ENCODE data around the gene TMEM30A. TPM values are rescaled to one million over a fixed set of nuclear protein-coding genes. Genes with fewer than 3 reads are reported as not detected.

TMEM30A gene
- total RNA-seq, 5 donors from 2014 or later (not counting 1 experiment from before 2014, with no cell fraction given) = 43.4 to 67.6 (median 55.1) TPM

GRCh38 chr6:75233092-75233615, 51.4 kb downstream of the TMEM30A start:
- DNase-seq (no peak), ATAC-seq (replicated peaks in 1 of 4) (no peak)
- Mint-ChIP-seq H3K27me3 (no peaks in the 10 kb centered on the region), H3K4me3 (no peak overlapping the region), H3K36me3 (peaks cover 13% of the 10 kb centered on the region), H3K9me3 (no peaks in the 10 kb centered on the region), H3K4me1 (no peaks in the 10 kb centered on the region), H3K27ac (no peak overlapping the region)
- Histone ChIP-seq H3K36me3 (ENCODE audit: control insufficient read depth in 2 of 2, extremely low read depth in 1 of 2, insufficient read depth in 1 of 2, low read length in 1 of 2) (peaks cover 0 to 19% of the 10 kb centered on the region in 2 donors), H3K4me3 (ENCODE audit: control insufficient read depth in 1 of 2, extremely low read depth in 1 of 2, low read length in 1 of 2) (no peak overlapping the region), H3K27ac (ENCODE audit: low read length) (no peak overlapping the region), H3K9me3 (no peaks in the 10 kb centered on the region), H3K4me1 (ENCODE audit: control insufficient read depth in 1 of 2, extremely low read depth in 1 of 2, insufficient read depth in 2 of 2, low read length in 2 of 2) (no peaks in the 10 kb centered on the region), H3K27me3 (replicated peaks in 1 of 2; ENCODE audit: control insufficient read depth in 2 of 2, extremely low read depth in 1 of 2, insufficient read depth in 2 of 2, low read length in 1 of 2) (no peaks in the 10 kb centered on the region)
- no CpG with 5 or more reads among the region's 4 CpGs for WGBS (ENCODE audit: insufficient coverage)
- POLR2A ChIA-PET = interaction anchor here in 1 of 2 donors (1.3 kb wide), 1 partner anchor 10 kb away, joined by 3 read pairs; the partner anchor contains the start of gene COX7A2
- CTCF ChIA-PET = interaction anchor here in 1 of 2 donors (0.7 kb wide), 1 partner anchor 25 kb away, joined by 3 read pairs; no protein-coding TSS in a partner anchor

- CTCF ChIA-PET = no interaction called here
Measured at GRCh38 chr6:75230484-75231325, 53.9 kb downstream of the TMEM30A start.

GRCh38 chr6:75224303-75224926, 60.2 kb downstream of the TMEM30A start:
- POLR2A ChIA-PET = no interaction called here
- 92% methylated on average over 4 of the region's 6 CpGs for WGBS (ENCODE audit: insufficient coverage)
- H3K36me3 Mint-ChIP-seq = no peaks in the 10 kb centered on the region
- no peak overlapping the region for H3K27ac Mint-ChIP-seq
- CTCF ChIA-PET = interaction anchor here (1.1 to 3.5 kb wide), 4 partner anchors 13 to 15 kb away, joined by 3 to 14 read pairs (median 4); no protein-coding TSS in a partner anchor
- DNase-seq (no peak), ATAC-seq (replicated peaks in 1 of 4) (no peak)
- no peaks in the 10 kb centered on the region for H3K4me1 Mint-ChIP-seq
- no peaks in the 10 kb centered on the region for H3K4me1 ChIP-seq (ENCODE audit: control insufficient read depth in 1 of 2, extremely low read depth in 1 of 2, insufficient read depth in 2 of 2, low read length in 2 of 2)
- no peaks in the 10 kb centered on the region for H3K36me3 ChIP-seq (ENCODE audit: control insufficient read depth in 2 of 2, extremely low read depth in 1 of 2, insufficient read depth in 1 of 2, low read length in 1 of 2)
- H3K4me3 ChIP-seq (ENCODE audit: control insufficient read depth in 1 of 2, extremely low read depth in 1 of 2, low read length in 1 of 2) = no peak overlapping the region
- peaks cover 17 to 18% of the 10 kb centered on the region in 2 donors for H3K27me3 Mint-ChIP-seq
- H3K9me3 Mint-ChIP-seq = no peaks in the 10 kb centered on the region
- H3K27me3 ChIP-seq (replicated peaks in 1 of 2; ENCODE audit: control insufficient read depth in 2 of 2, extremely low read depth in 1 of 2, insufficient read depth in 2 of 2, low read length in 1 of 2) = peaks cover 0 to 6% of the 10 kb centered on the region in 2 experiments
- no peak overlapping the region for H3K27ac ChIP-seq (ENCODE audit: low read length)
- H3K4me3 Mint-ChIP-seq = no peak overlapping the region
- no peaks in the 10 kb centered on the region for H3K9me3 ChIP-seq

More at GRCh38 chr6:75230484-75231325, 53.9 kb downstream of the TMEM30A start:
- WGBS (ENCODE audit: insufficient coverage) = 96% methylated on average over 2 of the region's 10 CpGs
- Histone ChIP-seq H3K27me3 (replicated peaks in 1 of 2; ENCODE audit: control insufficient read depth in 2 of 2, extremely low read depth in 1 of 2, insufficient read depth in 2 of 2, low read length in 1 of 2) (no peaks in the 10 kb centered on the region), H3K9me3 (no peaks in the 10 kb centered on the region), H3K4me3 (ENCODE audit: control insufficient read depth in 1 of 2, extremely low read depth in 1 of 2, low read length in 1 of 2) (no peak overlapping the region), H3K36me3 (ENCODE audit: control insufficient read depth in 2 of 2, extremely low read depth in 1 of 2, insufficient read depth in 1 of 2, low read length in 1 of 2) (no peaks in the 10 kb centered on the region), H3K4me1 (ENCODE audit: control insufficient read depth in 1 of 2, extremely low read depth in 1 of 2, insufficient read depth in 2 of 2, low read length in 2 of 2) (no peaks in the 10 kb centered on the region), H3K27ac (ENCODE audit: low read length) (no peak overlapping the region)
- no peaks in the 10 kb centered on the region for H3K36me3 Mint-ChIP-seq
- POLR2A ChIA-PET = no interaction called here
- no peak for DNase-seq
- no peak overlapping the region for H3K27ac Mint-ChIP-seq
- no peak overlapping the region for H3K4me3 Mint-ChIP-seq
- H3K27me3 Mint-ChIP-seq = peaks cover 0 to 4% of the 10 kb centered on the region in 2 donors
- H3K4me1 Mint-ChIP-seq = no peaks in the 10 kb centered on the region
- H3K9me3 Mint-ChIP-seq = no peaks in the 10 kb centered on the region
- ATAC-seq (replicated peaks in 1 of 4) = no peak

- no peaks in the 10 kb centered on the region for H3K4me1 ChIP-seq (ENCODE audit: control insufficient read depth in 1 of 2, extremely low read depth in 1 of 2, insufficient read depth in 2 of 2, low read length in 2 of 2)
- no peak overlapping the region for H3K4me3 ChIP-seq (ENCODE audit: control insufficient read depth in 1 of 2, extremely low read depth in 1 of 2, low read length in 1 of 2)
- H3K27ac ChIP-seq (ENCODE audit: low read length) = no peak overlapping the region
- ChIA-PET POLR2A (no interaction called here), CTCF (interaction anchor here in 1 of 2 donors (0.7 to 1.3 kb wide), 2 partner anchors 14 kb away, joined by 3 read pairs; no protein-coding TSS in a partner anchor)
- H3K9me3 ChIP-seq = no peaks in the 10 kb centered on the region
- no peak for DNase-seq
- Mint-ChIP-seq H3K36me3 (no peaks in the 10 kb centered on the region), H3K27ac (no peak overlapping the region), H3K4me3 (no peak overlapping the region), H3K27me3 (peaks cover 18 to 24% of the 10 kb centered on the region in 2 donors), H3K4me1 (no peaks in the 10 kb centered on the region), H3K9me3 (no peaks in the 10 kb centered on the region)
- 86% methylated on average over 1 of the region's 2 CpGs for WGBS (ENCODE audit: insufficient coverage)
- no peaks in the 10 kb centered on the region for H3K36me3 ChIP-seq (ENCODE audit: control insufficient read depth in 2 of 2, extremely low read depth in 1 of 2, insufficient read depth in 1 of 2, low read length in 1 of 2)
- ATAC-seq (replicated peaks in 1 of 4) = no peak
- peaks cover 0 to 6% of the 10 kb centered on the region in 2 experiments for H3K27me3 ChIP-seq (replicated peaks in 1 of 2; ENCODE audit: control insufficient read depth in 2 of 2, extremely low read depth in 1 of 2, insufficient read depth in 2 of 2, low read length in 1 of 2)
Measured at GRCh38 chr6:75223428-75223827, 61.2 kb downstream of the TMEM30A start.

- Histone ChIP-seq H3K36me3 (ENCODE audit: control insufficient read depth in 2 of 2, extremely low read depth in 1 of 2, insufficient read depth in 1 of 2, low read length in 1 of 2) (no peaks in the 10 kb centered on the region), H3K27ac (ENCODE audit: low read length) (no peak overlapping the region), H3K9me3 (no peaks in the 10 kb centered on the region), H3K4me3 (ENCODE audit: control insufficient read depth in 1 of 2, extremely low read depth in 1 of 2, low read length in 1 of 2) (no peak overlapping the region), H3K4me1 (ENCODE audit: control insufficient read depth in 1 of 2, extremely low read depth in 1 of 2, insufficient read depth in 2 of 2, low read length in 2 of 2) (no peaks in the 10 kb centered on the region), H3K27me3 (replicated peaks in 1 of 2; ENCODE audit: control insufficient read depth in 2 of 2, extremely low read depth in 1 of 2, insufficient read depth in 2 of 2, low read length in 1 of 2) (peaks cover 0 to 9% of the 10 kb centered on the region in 2 experiments)
- DNase-seq (no peak), ATAC-seq (replicated peaks in 1 of 4) (no peak)
- H3K9me3 Mint-ChIP-seq = no peaks in the 10 kb centered on the region
- ChIA-PET POLR2A (no interaction called here), CTCF (no interaction called here)
- peaks cover 24 to 32% of the 10 kb centered on the region in 2 donors for H3K27me3 Mint-ChIP-seq
- H3K4me1 Mint-ChIP-seq = no peaks in the 10 kb centered on the region
- no peak overlapping the region for H3K27ac Mint-ChIP-seq
- no peaks in the 10 kb centered on the region for H3K36me3 Mint-ChIP-seq
- H3K4me3 Mint-ChIP-seq = no peak overlapping the region
Measured at GRCh38 chr6:75222261-75222660, 62.3 kb downstream of the TMEM30A start.

GRCh38 chr6:75221116-75221515, 63.5 kb downstream of the TMEM30A start:
- Histone ChIP-seq H3K9me3 (no peaks in the 10 kb centered on the region), H3K4me3 (ENCODE audit: control insufficient read depth in 1 of 2, extremely low read depth in 1 of 2, low read length in 1 of 2) (no peak overlapping the region), H3K27ac (ENCODE audit: low read length) (no peak overlapping the region), H3K4me1 (ENCODE audit: control insufficient read depth in 1 of 2, extremely low read depth in 1 of 2, insufficient read depth in 2 of 2, low read length in 2 of 2) (no peaks in the 10 kb centered on the region), H3K27me3 (replicated peaks in 1 of 2; ENCODE audit: control insufficient read depth in 2 of 2, extremely low read depth in 1 of 2, insufficient read depth in 2 of 2, low read length in 1 of 2) (peaks cover 0 to 9% of the 10 kb centered on the region in 2 experiments), H3K36me3 (ENCODE audit: control insufficient read depth in 2 of 2, extremely low read depth in 1 of 2, insufficient read depth in 1 of 2, low read length in 1 of 2) (no peaks in the 10 kb centered on the region)
- Mint-ChIP-seq H3K4me3 (no peak overlapping the region), H3K27ac (no peak overlapping the region), H3K27me3 (peaks cover 33 to 40% of the 10 kb centered on the region in 2 donors), H3K36me3 (no peaks in the 10 kb centered on the region), H3K9me3 (no peaks in the 10 kb centered on the region), H3K4me1 (no peaks in the 10 kb centered on the region)
- ChIA-PET POLR2A (no interaction called here), CTCF (interaction anchor here (1.9 to 2.2 kb wide), 3 partner anchors 10 to 12 kb away, joined by 9 to 17 read pairs (median 13); no protein-coding TSS in a partner anchor)
- WGBS (ENCODE audit: insufficient coverage) = 69% methylated on average over 2 of the region's 4 CpGs
- DNase-seq (no peak), ATAC-seq (replicated peaks in 1 of 4) (no peak)
